NCI-H2107 (cell line): ENCODE results near the gene KCNG4.
"Not testable (repeated sequence)": the region's sequence is repeated elsewhere in the genome, so short reads cannot be mapped to it uniquely, and the experiment has no call there.

Experiments
- DNase-seq: peaks from one replicate; lab custom pipeline; 2025; lab: John Stamatoyannopoulos, UW

Gene KCNG4

GRCh38 chr16:84205976-84206691 is 33.7 kb downstream of the KCNG4 start:
- DNase-seq, result no peak

DNA sequence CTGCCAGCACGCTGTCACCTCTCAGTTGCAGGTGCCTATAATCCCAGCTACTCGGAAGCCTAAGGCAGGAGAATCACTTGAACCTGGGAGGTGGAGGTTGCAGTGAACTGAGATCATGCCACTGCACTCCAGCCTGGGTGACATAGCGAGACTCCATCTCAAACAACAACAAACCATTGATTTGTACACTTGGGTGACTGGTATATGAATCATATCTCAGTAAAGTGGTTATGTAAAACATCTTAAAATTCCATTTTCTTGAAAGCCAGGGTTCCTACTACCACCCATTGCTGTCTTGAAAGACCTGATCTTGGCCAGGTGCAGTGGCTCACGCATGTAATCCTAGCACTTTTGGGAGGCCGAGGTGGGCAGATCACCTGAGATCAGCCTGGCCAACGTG is 34.7 kb downstream of the KCNG4 start:
- not testable (repeated sequence) for DNase-seq

GRCh38 chr16:84204551-84204950 is 35.3 kb downstream of the KCNG4 start:
- DNase-seq, result not testable (repeated sequence)

DNA sequence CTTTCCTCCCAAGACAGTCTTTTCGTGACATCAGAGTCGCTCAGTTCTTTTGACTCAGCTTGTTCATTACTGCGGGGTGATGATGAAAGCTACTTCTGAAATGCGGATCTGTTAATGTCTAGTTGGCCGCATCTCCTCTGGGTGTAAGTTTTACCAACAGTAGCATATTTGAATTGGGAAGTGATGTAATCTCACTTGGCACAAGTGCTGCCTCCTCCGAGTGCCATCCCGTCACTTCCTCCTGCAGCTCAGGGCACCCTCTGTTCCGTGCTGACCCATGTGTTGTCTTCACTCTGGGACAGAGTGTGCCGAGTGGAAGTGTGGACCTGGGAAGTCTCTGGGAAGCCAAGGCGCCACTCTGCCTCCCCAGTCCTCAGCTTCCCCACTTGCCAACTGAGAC is 40.0 kb downstream of the KCNG4 start:
- DNase-seq, result no peak

- no peak for DNase-seq
These were observed 40.7 kb downstream of the KCNG4 start for GRCh38 chr16:84199097-84199496.

DNA sequence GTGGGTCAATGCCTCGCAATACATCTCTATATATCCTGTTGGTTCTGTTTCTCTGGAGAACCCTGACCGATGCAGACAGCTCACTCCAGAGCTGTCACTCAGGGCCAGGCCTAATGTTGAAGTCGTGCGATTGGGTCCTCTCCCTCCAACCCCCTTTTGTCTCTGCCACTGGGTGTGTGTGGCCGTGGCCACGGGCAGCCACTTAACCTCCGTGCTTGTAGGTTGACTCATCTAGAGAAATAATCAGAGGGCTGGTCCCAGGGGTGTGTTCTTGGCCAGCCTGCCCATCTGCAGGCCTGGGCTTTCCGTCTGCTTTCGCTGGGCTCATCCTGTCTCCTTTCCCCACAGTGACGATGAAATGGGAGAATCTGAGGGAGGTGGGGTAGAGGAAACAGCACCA is 41.4 kb downstream of the KCNG4 start:
- no peak for DNase-seq

GRCh38 chr16:84197466-84198128 is 42.2 kb downstream of the KCNG4 start:
- no peak for DNase-seq

DNA sequence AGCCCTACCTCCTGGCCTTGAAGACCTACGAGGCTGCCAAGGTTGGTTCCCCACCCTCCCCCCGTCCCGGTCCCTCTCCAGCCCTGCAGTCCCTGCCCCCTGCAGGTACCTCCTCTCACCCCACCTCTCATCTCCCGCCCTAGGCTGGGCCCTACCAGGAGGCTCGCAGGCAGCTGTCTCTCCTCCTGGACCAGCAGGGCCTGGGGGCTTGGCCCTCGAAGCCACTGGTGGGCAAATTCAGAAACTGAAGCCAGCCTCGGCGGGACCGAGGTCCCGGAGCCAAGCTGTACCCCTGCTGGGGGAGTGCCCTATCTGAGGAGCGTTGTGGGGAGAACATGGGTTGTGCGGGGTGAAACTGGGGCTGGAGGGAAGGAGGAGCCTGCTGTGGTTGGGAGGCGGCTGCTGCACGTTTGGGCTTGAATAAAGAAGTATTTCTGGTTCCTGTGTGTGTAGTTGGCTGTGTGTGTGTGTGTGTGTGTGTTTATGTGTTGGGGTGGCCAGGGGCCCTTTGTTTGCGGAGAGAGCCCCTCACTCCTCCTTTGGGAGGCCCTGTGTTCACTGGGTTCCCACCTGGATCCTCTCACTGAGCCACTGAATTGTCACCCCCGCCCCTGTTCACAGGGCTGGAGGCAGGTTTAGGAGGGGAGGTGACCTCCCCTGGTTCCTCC is 43.0 kb downstream of the KCNG4 start:
- DNase-seq, result no peak

GRCh38 chr16:84196101-84196500 is 43.7 kb downstream of the KCNG4 start:
- DNase-seq, result no peak

DNA sequence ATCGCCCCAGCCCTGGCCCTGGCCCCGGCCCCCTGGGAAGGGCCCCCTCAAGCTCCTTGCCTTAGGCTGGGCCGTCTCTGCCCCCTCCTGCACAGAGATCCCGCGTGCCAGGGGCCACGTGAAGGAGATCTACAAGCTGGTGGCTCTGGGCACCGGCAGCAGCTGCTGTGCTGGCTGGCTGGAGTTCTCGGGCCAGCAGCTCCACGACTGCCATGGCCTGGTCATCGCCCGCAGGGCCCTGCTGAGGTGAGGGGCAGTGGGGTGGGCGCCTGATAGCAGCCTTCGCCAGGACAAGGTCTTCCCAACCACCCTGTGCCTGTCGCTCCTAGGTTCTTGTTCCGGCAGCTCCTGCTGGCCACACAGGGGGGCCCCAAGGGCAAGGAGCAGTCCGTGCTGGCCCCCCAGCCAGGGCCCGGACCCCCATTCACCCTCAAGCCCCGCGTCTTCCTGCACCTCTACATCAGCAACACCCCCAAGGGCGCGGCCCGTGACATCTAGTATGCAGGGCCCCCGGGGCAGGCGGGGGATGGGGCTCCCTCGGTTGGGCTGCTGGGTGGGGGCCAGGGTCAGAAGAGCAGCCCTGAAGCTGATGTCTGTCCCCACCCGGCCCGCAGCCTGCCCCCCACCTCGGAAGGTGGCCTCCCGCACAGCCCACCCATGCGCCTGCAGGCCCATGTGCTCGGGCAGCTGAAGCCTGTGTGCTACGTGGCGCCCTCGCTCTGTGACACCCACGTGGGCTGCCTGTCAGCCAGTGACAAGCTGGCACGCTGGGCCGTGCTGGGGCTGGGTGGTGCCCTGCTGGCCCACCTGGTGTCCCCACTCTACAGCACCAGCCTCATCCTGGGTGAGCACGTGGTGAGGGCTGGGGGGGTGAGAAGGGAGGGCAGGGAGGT is 44.4 kb downstream of the KCNG4 start:
- no peak for DNase-seq

DNA sequence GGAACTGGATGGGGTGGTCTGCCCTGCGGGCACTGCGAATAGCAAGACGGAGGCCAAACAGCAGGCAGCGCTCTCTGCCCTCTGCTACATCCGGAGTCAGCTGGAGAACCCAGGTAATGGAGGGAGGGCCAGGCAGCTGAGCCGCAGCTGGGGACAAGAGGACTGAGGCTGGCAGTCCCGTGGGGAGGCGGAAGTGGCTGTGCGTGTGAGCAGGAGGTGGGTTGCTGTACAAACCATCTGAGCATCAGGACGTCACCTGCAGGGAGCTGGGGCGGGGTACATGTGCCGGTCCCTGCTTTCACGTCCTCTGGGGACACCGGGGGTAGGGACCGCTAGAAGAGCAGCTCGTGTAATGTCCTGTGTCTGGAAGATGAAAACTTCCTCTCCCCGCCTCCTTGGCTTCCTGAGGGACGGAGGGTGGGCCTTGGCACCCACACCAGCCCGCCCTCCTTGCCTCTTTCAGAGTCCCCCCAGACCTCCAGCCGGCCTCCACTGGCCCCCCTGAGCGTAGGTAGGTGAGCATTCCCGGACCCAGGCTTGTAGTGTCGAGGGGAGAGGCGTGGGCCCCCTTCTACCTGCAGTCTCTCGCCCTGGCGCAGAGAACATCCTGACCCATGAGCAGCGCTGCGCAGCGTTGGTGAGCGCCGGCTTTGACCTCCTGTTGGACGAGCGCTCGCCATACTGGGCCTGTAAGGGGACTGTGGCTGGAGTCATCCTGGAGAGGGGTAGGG is 45.2 kb downstream of the KCNG4 start:
- DNase-seq, result peak; percentile 34

GRCh38 chr16:84194018-84194417 is 45.8 kb downstream of the KCNG4 start:
- no peak for DNase-seq

- DNase-seq, result no peak
These were observed 46.3 kb downstream of the KCNG4 start for GRCh38 chr16:84193480-84193879.

DNA sequence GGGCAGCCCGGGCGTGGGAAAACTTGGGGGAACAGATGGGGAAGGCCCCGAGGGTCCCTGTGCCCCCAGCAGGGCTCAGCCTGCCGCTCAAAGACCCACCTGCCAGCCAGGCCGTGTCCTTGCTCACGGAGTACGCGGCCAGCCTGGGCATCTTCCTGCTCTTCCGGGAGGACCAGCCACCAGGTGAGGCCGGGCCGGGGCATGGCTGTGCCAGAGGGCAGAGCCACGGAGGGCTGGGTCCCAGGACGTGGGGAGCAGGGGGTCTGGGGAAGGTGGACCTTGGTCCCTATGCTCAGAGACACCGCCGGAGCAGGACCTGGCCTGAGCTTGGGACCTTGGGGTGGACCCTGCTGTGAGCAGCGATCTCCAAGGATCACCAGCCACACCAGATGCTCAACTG is 48.3 kb downstream of the KCNG4 start:
- no peak for DNase-seq

DNA sequence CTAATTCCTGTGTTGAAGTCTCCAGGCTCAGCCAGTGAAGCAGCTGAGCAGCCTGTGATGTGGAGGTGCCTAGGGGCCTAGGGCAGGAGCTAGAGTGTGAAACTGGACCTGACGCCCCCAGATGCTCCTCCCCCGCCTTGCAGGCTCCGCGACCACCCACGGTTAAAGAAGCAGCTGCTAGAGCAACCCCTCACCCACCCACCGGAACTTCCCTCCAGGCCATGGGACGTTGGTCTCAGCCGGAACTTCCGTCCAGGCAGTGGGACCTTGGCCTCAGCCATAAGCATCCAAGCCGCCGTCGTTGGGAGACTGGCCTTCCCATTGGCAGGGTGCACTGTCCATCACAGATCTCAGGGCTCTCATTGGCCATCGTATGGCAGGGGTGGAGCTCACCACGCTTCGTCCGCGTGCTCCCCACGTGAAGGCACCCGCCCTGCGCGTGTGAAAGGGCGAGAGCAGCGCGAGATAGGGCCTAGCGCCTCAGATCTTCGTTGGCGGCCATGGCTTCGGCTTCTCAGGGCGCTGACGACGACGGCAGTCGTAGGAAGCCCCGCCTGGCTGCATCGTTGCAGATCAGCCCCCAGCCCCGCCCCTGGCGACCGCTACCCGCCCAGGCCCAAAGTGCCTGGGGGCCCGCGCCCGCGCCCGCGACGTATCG is 49.0 kb downstream of the KCNG4 start, which contains the start of gene ADAD2:
ADAD2 (plus strand) TSS at position 427 of the 658 bp plus-strand sequence; CDS start at position 501, 74 bp downstream.
- DNase-seq, result no peak

DNA sequence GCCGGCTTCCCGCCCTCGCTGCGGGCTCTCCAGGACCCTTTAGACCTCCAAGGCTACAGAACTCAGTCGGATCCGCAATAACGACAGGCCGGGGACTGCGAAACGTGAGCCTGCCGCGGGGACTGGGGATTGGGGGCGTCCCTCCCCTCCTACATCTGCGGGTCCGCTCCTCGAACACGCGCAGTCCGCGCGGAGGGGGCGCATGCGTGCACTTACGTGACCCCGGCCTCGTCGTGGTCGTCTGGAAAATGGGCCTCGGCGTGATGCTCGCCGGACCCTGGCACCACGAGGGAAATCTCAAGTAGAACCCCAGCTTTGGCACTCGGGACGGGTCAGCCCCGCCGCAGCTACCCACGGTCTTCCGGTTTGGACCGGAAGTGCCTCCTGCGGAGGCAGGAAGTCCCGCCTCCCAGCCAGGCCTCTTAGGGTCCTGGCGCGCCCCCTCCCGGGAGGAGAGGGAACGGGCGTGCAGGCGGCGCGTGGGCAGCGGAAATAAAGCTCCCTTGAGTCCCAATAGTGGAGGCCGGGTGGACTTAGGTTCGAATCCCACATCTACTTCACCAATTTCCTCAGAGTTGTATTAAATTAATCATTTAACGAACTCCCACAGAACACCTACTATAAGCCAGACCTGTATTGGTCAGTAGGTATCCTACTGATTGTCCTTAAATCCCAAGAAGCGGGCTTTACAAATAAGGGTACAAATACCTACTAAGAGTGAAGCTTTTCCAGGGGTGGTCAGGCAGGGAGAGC is 53.0 kb downstream of the KCNG4 start, which contains the start of gene TAF1C:
TAF1C (minus strand) TSS at position 373 of the 753 bp plus-strand sequence. CDS start 2,069 bp downstream, outside the sequence.
- DNase-seq, result peak; percentile 83

DNA sequence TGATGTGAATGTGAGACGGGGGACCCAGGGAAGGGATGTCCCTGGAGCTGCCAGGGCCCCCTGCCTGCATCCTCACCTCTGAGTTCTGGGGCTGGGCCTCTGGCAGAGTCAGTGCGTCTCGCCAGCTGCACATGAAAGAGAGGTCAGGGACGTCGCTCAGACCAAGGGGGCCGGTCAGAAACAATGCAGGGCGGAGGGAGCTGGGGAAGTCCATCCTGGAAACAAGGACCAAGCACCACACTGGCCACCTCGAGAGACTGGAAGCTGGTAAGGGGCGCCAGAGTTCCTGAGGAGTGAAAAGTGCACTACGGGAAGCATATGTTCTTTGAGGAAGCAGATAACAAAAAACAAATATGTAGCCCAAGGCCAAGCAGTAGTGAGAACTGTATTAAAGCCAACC is 55.0 kb downstream of the KCNG4 start:
- no peak for DNase-seq

GRCh38 chr16:84183911-84184591 is 55.8 kb downstream of the KCNG4 start:
- no peak for DNase-seq

DNA sequence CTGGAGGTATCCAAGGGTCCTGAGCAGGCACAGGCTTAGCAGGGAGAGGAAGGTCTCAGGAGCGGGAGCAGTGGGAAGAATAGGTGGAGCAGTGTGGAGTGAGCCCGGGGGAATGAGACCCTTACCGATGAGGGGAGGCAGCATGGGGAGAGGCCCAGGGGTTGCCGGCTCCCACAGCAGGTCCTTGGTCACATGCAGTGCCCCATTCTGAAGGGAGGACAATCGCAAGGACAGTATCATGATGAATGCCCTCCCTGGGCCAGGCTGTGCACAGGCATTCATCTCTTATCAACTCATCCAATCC is 56.3 kb downstream of the KCNG4 start:
- no peak for DNase-seq
